Lower lobe of right lung (tissue), 2 donors: ENCODE data around the gene CEP112. TPM values are rescaled to one million over a fixed set of nuclear protein-coding genes. Genes with fewer than 3 reads are reported as not detected.
"Not testable (repeated sequence)": the region's sequence is repeated elsewhere in the genome, so short reads cannot be mapped to it uniquely, and the experiment has no call there.

Experiments used
- ATAC-seq, 2 donors: fragments of 200-7000 bp; cut with Tn5 transposase; one replicate each; pipeline ENCODE4 v1.9.1; 2020 to 2022; ENCODE audit warnings: mild to moderate bottlenecking in 2 of 2, moderate library complexity in 2 of 2
- DNase-seq: peaks from one replicate; pipeline ENCODE4 v3.0.0-alpha.2; 2020
- H3K27ac ChIP-seq: fragments of 200-600 bp; one replicate; pipeline ENCODE4 v1.8.0; 2022
- H3K27me3 ChIP-seq: fragments of 200-600 bp; one replicate; pipeline ENCODE4 v1.8.0; 2022; ENCODE audit warnings: low read depth
- H3K36me3 ChIP-seq: fragments of 200-600 bp; one replicate; pipeline ENCODE4 v1.8.0; 2022; ENCODE audit warnings: mild to moderate bottlenecking
- H3K4me1 ChIP-seq: fragments of 200-600 bp; one replicate; pipeline ENCODE4 v1.8.0; 2022
- H3K4me3 ChIP-seq: fragments of 200-600 bp; one replicate; pipeline ENCODE4 v1.8.0; 2022; ENCODE audit warnings: mild to moderate bottlenecking
- H3K9me3 ChIP-seq: fragments of 200-600 bp; one replicate; pipeline ENCODE4 v1.8.0; 2022
- CTCF ChIP-seq: fragments of 200-600 bp; IDR thresholded peaks from one replicate; pipeline ENCODE4 v1.8.0; 2022; ENCODE audit warnings: antibody characterized with exemption, mild to moderate bottlenecking
- intact Hi-C: fragments of 100-400 bp; cut with DNase I; formaldehyde crosslinking; loops from one replicate; pipeline ENCODE4 v1.11.0; 2022
- total RNA-seq: library from RNA; stranded (reverse); fragmentation: NEBNext Ultra II Directional; extraction: Animal tissue kit (Norgen Biotek cat#: 25700); gene quantifications from one replicate; pipeline ENCODE4 v1.2.1, GENCODE V29; 2021
- donor health status: DM: no; HTN: yes; CAD: no; lungs with severe emphysema.

CEP112 gene
- total RNA-seq, 1 donor from 2014 or later: 30.1 TPM

GRCh38 chr17:65852911-65853310 is 339.0 kb downstream of the CEP112 start:
- no peaks in the 10 kb centered on the region for H3K4me1 ChIP-seq
- H3K27ac ChIP-seq: no peak overlapping the region
- no peak for TF ChIP-seq CTCF
- ATAC-seq (no peak), DNase-seq (no peak)
- H3K9me3 ChIP-seq: no peaks in the 10 kb centered on the region
- no peaks in the 10 kb centered on the region for H3K36me3 ChIP-seq
- no peak overlapping the region for H3K4me3 ChIP-seq
- intact Hi-C loops: no loop called here
- no peaks in the 10 kb centered on the region for H3K27me3 ChIP-seq

- Histone ChIP-seq H3K9me3 (no peaks in the 10 kb centered on the region), H3K4me1 (no peaks in the 10 kb centered on the region), H3K27ac (no peak overlapping the region), H3K4me3 (no peak overlapping the region), H3K36me3 (no peaks in the 10 kb centered on the region), H3K27me3 (no peaks in the 10 kb centered on the region)
- ATAC-seq (no peak), DNase-seq (no peak)
- TF ChIP-seq CTCF: no peak
- intact Hi-C loops: no loop called here
Observed at GRCh38 chr17:65851965-65852736, 339.8 kb downstream of the CEP112 start.

GRCh38 chr17:65850486-65850885 is 341.4 kb downstream of the CEP112 start:
- Histone ChIP-seq H3K36me3 (no peaks in the 10 kb centered on the region), H3K27me3 (no peaks in the 10 kb centered on the region), H3K4me3 (no peak overlapping the region), H3K4me1 (no peaks in the 10 kb centered on the region), H3K9me3 (no peaks in the 10 kb centered on the region), H3K27ac (no peak overlapping the region)
- intact Hi-C loops: no loop called here
- TF ChIP-seq CTCF: no peak
- peak; percentile 26 to 59 for ATAC-seq
- DNase-seq: no peak

GRCh38 chr17:65848751-65849150 is 343.2 kb downstream of the CEP112 start:
- Histone ChIP-seq H3K27ac (no peak overlapping the region), H3K9me3 (no peaks in the 10 kb centered on the region), H3K4me1 (no peaks in the 10 kb centered on the region), H3K4me3 (no peak overlapping the region), H3K36me3 (no peaks in the 10 kb centered on the region), H3K27me3 (no peaks in the 10 kb centered on the region)
- TF ChIP-seq CTCF: no peak
- ATAC-seq (no peak), DNase-seq (no peak)
- intact Hi-C loops: no loop called here

GRCh38 chr17:65841089-65841488 is 350.8 kb downstream of the CEP112 start:
- ATAC-seq: no peak

GRCh38 chr17:65837232-65837631 is 354.7 kb downstream of the CEP112 start:
- DNase-seq, H3K4me1 ChIP-seq, H3K27ac ChIP-seq, ATAC-seq, H3K36me3 ChIP-seq, H3K4me3 ChIP-seq, intact Hi-C loops, H3K27me3 ChIP-seq: not testable (repeated sequence)
- H3K9me3 ChIP-seq: peaks cover 13% of the 10 kb centered on the region

More at GRCh38 chr17:65841089-65841488, 350.8 kb downstream of the CEP112 start:
- no peak for TF ChIP-seq CTCF
- H3K4me1 ChIP-seq: no peaks in the 10 kb centered on the region
- H3K27me3 ChIP-seq: no peaks in the 10 kb centered on the region
- H3K4me3 ChIP-seq: no peak overlapping the region
- H3K36me3 ChIP-seq: no peaks in the 10 kb centered on the region
- no peak for DNase-seq
- no peak overlapping the region for H3K27ac ChIP-seq
- intact Hi-C loops: no loop called here
- H3K9me3 ChIP-seq: no peaks in the 10 kb centered on the region
